OCI-LY7 (cell line): ENCODE measurements around the gene CUX1. TPM values are rescaled to one million over a fixed set of nuclear protein-coding genes. Genes with fewer than 3 reads are reported as not detected.

Experiments
- BruUV-seq: library from RNA; stranded (reverse); fragments of 400-500 nt; replicated peaks from 2 replicates; lab custom pipeline; 2021; lab: Mats Ljungman, UMichigan
- CTCF ChIA-PET: fragments of 300-600 bp; sonication (Branson Sonifier 250); formaldehyde crosslinking; loops from one replicate; lab custom pipeline; 2022; ENCODE audit warnings: antibody characterized with exemption; ENCODE audit not compliant: unreplicated experiment; lab: Charles Lee
- POLR2A ChIA-PET: fragments of 300-600 bp; sonication (Branson Sonifier 250); formaldehyde crosslinking; loops from one replicate; lab custom pipeline; 2022; ENCODE audit warnings: antibody characterized with exemption; lab: Charles Lee
- DNase-seq: peaks from one replicate; pipeline ENCODE4 v3.0.0-alpha.2; 2015; ENCODE audit warnings: low spot score
- H2AFZ ChIP-seq: fragments of 200-600 bp; sonication (generic), shearing (Covaris generic); 2 replicates; pipeline ENCODE4 v1.6.1; 2014; ENCODE audit warnings: mild to moderate bottlenecking, antibody characterized with exemption, low read length, moderate library complexity
- H3K27ac ChIP-seq: fragments of 200-600 bp; sonication (generic); 2 replicates; pipeline ENCODE4 v1.5.1; 2014; ENCODE audit warnings: mixed run types, low read depth, mild to moderate bottlenecking, moderate library complexity, low read length, inconsistent platforms; ENCODE audit not compliant: poor library complexity, severe bottlenecking
- H3K36me3 ChIP-seq: fragments of 200-600 bp; sonication (generic); 2 replicates; pipeline ENCODE4 v1.6.1; 2014; ENCODE audit warnings: mild to moderate bottlenecking, antibody characterized with exemption, low read length, moderate library complexity, mixed read lengths; ENCODE audit not compliant: insufficient read depth
- H3K4me1 ChIP-seq: fragments of 200-600 bp; sonication (generic); 2 replicates; pipeline ENCODE4 v1.5.1; 2014; ENCODE audit warnings: mild to moderate bottlenecking, low read length; ENCODE audit not compliant: insufficient read depth, poor library complexity, severe bottlenecking
- H3K4me2 ChIP-seq: fragments of 200-600 bp; sonication (generic); 2 replicates; pipeline ENCODE4 v1.6.1; 2014; ENCODE audit warnings: mild to moderate bottlenecking, low read length
- H3K4me3 ChIP-seq: fragments of 200-600 bp; sonication (generic); 2 replicates; pipeline ENCODE4 v1.5.1; 2014; ENCODE audit warnings: mild to moderate bottlenecking, low read depth, low read length; ENCODE audit not compliant: poor library complexity, severe bottlenecking
- H3K79me2 ChIP-seq: fragments of 200-600 bp; sonication (generic); 2 replicates; pipeline ENCODE4 v1.6.1; 2016; ENCODE audit warnings: low read depth, mild to moderate bottlenecking, low read length, moderate library complexity, mixed read lengths; ENCODE audit not compliant: insufficient read depth
- H3K9me2 ChIP-seq: fragments of 200-600 bp; sonication (generic); 2 replicates; pipeline ENCODE4 v1.6.1; 2016; ENCODE audit warnings: mild to moderate bottlenecking, low read length, mixed read lengths; ENCODE audit not compliant: insufficient read depth
- H3K9me3 ChIP-seq: fragments of 200-600 bp; sonication (generic); 2 replicates; pipeline ENCODE4 v1.6.1; 2014; ENCODE audit warnings: mild to moderate bottlenecking, mixed run types, low read length, mixed read lengths
- H4K20me1 ChIP-seq: fragments of 200-600 bp; sonication (generic); 2 replicates; pipeline ENCODE4 v1.6.1; 2014; ENCODE audit warnings: mild to moderate bottlenecking, antibody characterized with exemption, low read length, moderate library complexity, mixed read lengths; ENCODE audit not compliant: insufficient read depth
- EZH2phosphoT487 ChIP-seq: fragments of 200-600 bp; sonication (generic); IDR thresholded peaks from 2 replicates; pipeline ENCODE4 v1.6.1; 2018; ENCODE audit warnings: low read depth, borderline replicate concordance, mild to moderate bottlenecking, mixed run types, antibody characterized with exemption, low read length, moderate library complexity, mixed read lengths
- intact Hi-C: fragments of 100-400 bp; cut with micrococcal nuclease; formaldehyde crosslinking; loops from one replicate; pipeline ENCODE4 v1.10.0; 2022; ENCODE audit not compliant: unreplicated experiment
- total RNA-seq, 2 experiments: library from RNA; depleted of rRNA in 1 of 2; stranded (reverse); fragments of >200 nt in 1 of 2; shearing (Covaris generic) in 1 of 2; gene quantifications; 2 replicates each; pipeline ENCODE4 v1.2.3, GENCODE V29; 2014 to 2022
- TF ChIP-seq, protein P1 (sequence below): fragments of 200-600 bp; sonication (generic); conservative IDR thresholded peaks from 2 replicates; pipeline ENCODE4 v1.5.1; 2014; ENCODE audit warnings: mild to moderate bottlenecking, antibody characterized with exemption, low read length, moderate library complexity, mixed read lengths

CUX1 gene
- total RNA-seq, 2 experiments from 2014 or later: 143 to 199 TPM

DNA sequence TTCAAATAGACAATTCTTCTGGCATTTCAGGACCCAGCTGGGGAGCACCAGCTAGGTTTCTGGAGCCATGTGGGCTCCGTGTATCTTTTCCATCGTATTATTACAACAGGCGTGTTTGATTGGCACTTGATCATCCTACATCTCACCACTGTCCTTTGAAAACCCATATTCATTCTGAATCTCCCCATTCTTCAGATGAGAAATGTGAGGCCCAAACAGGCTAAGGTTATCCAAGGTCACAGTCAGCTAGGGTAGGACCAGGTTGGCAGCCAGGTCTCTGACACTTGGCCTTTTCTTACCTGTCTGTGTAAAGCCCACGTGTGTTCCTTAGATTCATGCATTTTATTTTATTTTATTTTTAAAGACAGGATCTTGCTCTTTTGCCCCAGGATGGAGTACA lies 366.9 kb downstream of the CUX1 start:
- Histone ChIP-seq H3K4me2 (no peak overlapping the region), H2AFZ (no peak overlapping the region), H3K4me1 (no peaks in the 10 kb centered on the region), H3K4me3 (no peak overlapping the region), H3K36me3 (peaks cover 98% of the 10 kb centered on the region), H3K9me3 (no peaks in the 10 kb centered on the region), H3K79me2 (no peaks in the 10 kb centered on the region), H4K20me1 (no peaks in the 10 kb centered on the region), H3K27ac (no peak overlapping the region), H3K9me2 (no peaks in the 10 kb centered on the region)
- ChIA-PET CTCF (no interaction called here), POLR2A (no interaction called here)
- no peak for DNase-seq
- BruUV-seq: no TSS peak
- TF ChIP-seq EZH2phosphoT487: no peak
- TF ChIP-seq, protein P1, sequence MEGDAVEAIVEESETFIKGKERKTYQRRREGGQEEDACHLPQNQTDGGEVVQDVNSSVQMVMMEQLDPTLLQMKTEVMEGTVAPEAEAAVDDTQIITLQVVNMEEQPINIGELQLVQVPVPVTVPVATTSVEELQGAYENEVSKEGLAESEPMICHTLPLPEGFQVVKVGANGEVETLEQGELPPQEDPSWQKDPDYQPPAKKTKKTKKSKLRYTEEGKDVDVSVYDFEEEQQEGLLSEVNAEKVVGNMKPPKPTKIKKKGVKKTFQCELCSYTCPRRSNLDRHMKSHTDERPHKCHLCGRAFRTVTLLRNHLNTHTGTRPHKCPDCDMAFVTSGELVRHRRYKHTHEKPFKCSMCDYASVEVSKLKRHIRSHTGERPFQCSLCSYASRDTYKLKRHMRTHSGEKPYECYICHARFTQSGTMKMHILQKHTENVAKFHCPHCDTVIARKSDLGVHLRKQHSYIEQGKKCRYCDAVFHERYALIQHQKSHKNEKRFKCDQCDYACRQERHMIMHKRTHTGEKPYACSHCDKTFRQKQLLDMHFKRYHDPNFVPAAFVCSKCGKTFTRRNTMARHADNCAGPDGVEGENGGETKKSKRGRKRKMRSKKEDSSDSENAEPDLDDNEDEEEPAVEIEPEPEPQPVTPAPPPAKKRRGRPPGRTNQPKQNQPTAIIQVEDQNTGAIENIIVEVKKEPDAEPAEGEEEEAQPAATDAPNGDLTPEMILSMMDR: no peak
- intact Hi-C loops: no loop called here

DNA sequence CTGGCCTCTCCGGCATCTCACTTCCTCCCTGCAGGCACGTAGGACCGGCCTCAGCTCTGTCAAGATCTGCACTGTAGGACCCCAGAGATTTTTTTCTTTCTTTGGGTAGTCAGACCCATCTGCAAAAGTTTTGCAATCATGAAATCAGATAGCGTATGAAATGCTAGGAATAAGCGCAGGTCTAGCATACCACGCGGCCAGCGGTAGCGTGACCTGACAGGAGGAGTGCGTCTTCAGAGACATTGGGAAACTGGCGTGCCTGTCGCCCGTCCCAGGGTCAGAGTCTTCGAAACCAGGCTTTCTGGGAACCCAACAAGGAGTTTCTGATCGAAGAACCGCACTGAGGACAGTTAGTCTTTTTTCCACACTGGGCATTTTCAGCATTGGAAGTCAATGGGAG lies 368.4 kb downstream of the CUX1 start:
- no TSS peak for BruUV-seq

DNA sequence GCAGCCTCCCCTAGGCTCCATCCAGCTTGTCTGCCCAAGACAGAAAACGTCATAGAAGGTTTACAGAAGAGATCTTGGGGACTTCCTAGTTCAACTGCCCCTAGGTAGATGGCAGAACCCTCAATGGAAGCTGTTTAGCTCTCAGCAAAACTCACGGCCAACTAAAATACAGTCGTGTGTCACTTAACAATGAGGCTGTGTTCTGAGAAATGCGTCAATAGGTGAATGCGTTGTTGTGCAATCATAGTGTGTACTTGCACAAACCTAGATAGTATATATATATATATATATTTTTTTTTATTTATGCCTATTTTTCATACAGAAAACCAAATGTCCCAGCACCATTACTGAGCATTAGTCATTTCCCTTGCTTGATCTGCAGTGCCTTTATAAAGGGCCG lies 368.9 kb downstream of the CUX1 start:
- Histone ChIP-seq H3K27ac (no peak overlapping the region), H2AFZ (no peak overlapping the region), H3K36me3 (peaks cover 98% of the 10 kb centered on the region), H4K20me1 (no peaks in the 10 kb centered on the region), H3K4me1 (no peaks in the 10 kb centered on the region), H3K9me3 (no peaks in the 10 kb centered on the region), H3K9me2 (no peaks in the 10 kb centered on the region), H3K79me2 (no peaks in the 10 kb centered on the region), H3K4me3 (no peak overlapping the region), H3K4me2 (no peak overlapping the region)
- intact Hi-C loops: no loop called here
- CTCF ChIA-PET: no interaction called here
- TF ChIP-seq, protein P1: no peak
- TF ChIP-seq EZH2phosphoT487: no peak
- BruUV-seq: no TSS peak
- no peak for DNase-seq
- POLR2A ChIA-PET: no interaction called here

More for the DNA sequence above, 368.4 kb downstream of the CUX1 start:
- Histone ChIP-seq H3K36me3 (peaks cover 99% of the 10 kb centered on the region), H3K9me2 (no peaks in the 10 kb centered on the region), H3K27ac (no peak overlapping the region), H3K4me3 (no peak overlapping the region), H3K4me1 (no peaks in the 10 kb centered on the region), H3K79me2 (no peaks in the 10 kb centered on the region), H4K20me1 (no peaks in the 10 kb centered on the region), H3K9me3 (no peaks in the 10 kb centered on the region), H2AFZ (no peak overlapping the region), H3K4me2 (no peak overlapping the region)
- DNase-seq: no peak
- POLR2A ChIA-PET: no interaction called here
- TF ChIP-seq, protein P1: no peak
- TF ChIP-seq EZH2phosphoT487: no peak
- CTCF ChIA-PET: no interaction called here
- intact Hi-C loops: no loop called here
